ENCODE data around the gene AKT3. TPM values are rescaled to one million over a fixed set of nuclear protein-coding genes. Genes with fewer than 3 reads are reported as not detected.

Gene AKT3
- total RNA-seq, 1 experiment from 2014 or later: 18.7 TPM

DNA sequence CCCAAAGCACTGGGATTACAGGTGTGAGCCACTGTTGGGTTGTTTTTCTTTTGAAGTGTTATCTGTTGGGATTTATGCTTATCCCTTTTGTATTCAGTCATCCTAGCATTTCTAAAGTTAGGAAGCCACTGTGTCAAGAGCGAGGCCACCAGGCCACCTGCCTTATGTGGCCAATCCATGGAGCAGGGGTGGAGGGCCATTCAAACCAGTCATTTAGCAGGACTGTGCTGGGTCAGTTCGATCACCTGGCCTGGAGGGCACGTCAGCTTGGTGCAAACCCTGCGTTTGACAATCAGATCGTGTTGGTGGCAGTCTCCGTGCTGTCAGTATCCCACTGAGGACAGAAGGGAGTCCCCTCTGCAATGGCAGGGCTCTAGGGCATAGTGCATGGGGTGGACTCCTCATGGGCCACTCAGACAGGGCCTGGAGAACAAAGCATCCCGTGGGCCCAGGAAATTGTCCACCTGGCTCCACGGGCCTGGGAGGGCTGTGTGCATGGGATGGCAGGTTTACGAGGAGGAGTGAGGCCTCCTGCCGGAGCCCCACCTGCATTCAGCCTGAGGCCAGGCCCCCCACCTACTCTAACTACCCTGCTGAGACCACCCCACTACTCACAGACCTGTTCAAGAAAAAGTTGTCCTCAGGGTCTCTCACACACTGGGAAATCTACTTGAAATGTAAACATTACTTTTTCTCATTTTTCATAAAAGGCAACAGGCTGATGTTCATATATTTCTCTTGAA, 351.9 kb downstream of the AKT3 start:
- Histone ChIP-seq H3K9ac (ENCODE audit: low read length) (no peak overlapping the region), H3K36me3 (ENCODE audit: low read depth, low read length) (peaks cover 18% of the 10 kb centered on the region; the same call in 1 of the 2 replicates), H2AFZ (ENCODE audit: low read length) (no peak overlapping the region), H3F3A (ENCODE audit: low read length, unreplicated experiment) (no peaks in the 10 kb centered on the region), H3K9me2 (replicated peaks; ENCODE audit: low read length) (no peaks in the 10 kb centered on the region), H3K27ac (ENCODE audit: low read length) (no peak overlapping the region), H3K4me3 (ENCODE audit: low read length) (no peak overlapping the region), H3K9me3 (ENCODE audit: low read length) (no peaks in the 10 kb centered on the region), H3K27me3 (ENCODE audit: low read length) (no peaks in the 10 kb centered on the region), H3K4me2 (ENCODE audit: low read length) (no peak overlapping the region), H3K4me1 (ENCODE audit: insufficient read depth, low read length) (no peaks in the 10 kb centered on the region), H3K79me2 (ENCODE audit: low read length) (peaks cover 37% of the 10 kb centered on the region), H4K20me1 (ENCODE audit: low read length) (no peaks in the 10 kb centered on the region)
- no peak for TF ChIP-seq EZH2 (IDR thresholded peaks at IDR 0.05; ENCODE audit: low read length, unreplicated experiment)
- POLR2A ChIA-PET (ENCODE audit: unreplicated experiment): no interaction called here
- CTCF ChIA-PET: no interaction called here
- no TSS peak for BruUV-seq (replicated peaks)
- intact Hi-C loops (cut with micrococcal nuclease): no loop called here
- ATAC-seq: no peak
- no peak for DNase-seq

DNA sequence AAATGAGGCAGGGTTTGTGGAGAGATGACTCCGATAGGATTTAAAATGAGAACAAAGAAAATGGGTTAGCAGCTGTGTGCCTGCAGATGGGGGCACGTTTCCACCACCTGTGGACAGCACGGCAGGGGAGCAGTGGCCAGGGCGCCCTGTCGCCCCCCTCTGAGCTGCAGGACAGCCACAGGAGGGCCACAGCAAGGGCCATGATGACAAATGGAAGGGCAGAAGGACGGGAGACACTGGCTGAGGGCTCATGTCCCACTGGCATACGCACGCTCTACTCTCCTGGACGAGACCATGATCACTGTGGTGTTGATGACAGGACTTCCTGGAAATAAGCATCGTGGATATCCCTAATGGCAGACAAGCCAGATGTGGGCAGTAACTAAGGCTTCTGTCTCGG, 353.2 kb downstream of the AKT3 start:
- no peak overlapping the region for H3K4me2 ChIP-seq (ENCODE audit: low read length)
- no peaks in the 10 kb centered on the region for H3K4me1 ChIP-seq (ENCODE audit: insufficient read depth, low read length)
- no peak overlapping the region for H3K4me3 ChIP-seq (ENCODE audit: low read length)
- ChIA-PET CTCF (no interaction called here), POLR2A (ENCODE audit: unreplicated experiment) (no interaction called here)
- no peak overlapping the region for H2AFZ ChIP-seq (ENCODE audit: low read length)
- peaks cover 18% of the 10 kb centered on the region; the same call in 1 of the 2 replicates for H3K36me3 ChIP-seq (ENCODE audit: low read depth, low read length)
- no peaks in the 10 kb centered on the region for H3F3A ChIP-seq (ENCODE audit: low read length, unreplicated experiment)
- no peaks in the 10 kb centered on the region for H3K9me2 ChIP-seq (replicated peaks; ENCODE audit: low read length)
- H3K27me3 ChIP-seq (ENCODE audit: low read length): no peaks in the 10 kb centered on the region
- no peak overlapping the region for H3K27ac ChIP-seq (ENCODE audit: low read length)
- H3K79me2 ChIP-seq (ENCODE audit: low read length): peaks cover 41% of the 10 kb centered on the region
- TF ChIP-seq, protein P1, sequence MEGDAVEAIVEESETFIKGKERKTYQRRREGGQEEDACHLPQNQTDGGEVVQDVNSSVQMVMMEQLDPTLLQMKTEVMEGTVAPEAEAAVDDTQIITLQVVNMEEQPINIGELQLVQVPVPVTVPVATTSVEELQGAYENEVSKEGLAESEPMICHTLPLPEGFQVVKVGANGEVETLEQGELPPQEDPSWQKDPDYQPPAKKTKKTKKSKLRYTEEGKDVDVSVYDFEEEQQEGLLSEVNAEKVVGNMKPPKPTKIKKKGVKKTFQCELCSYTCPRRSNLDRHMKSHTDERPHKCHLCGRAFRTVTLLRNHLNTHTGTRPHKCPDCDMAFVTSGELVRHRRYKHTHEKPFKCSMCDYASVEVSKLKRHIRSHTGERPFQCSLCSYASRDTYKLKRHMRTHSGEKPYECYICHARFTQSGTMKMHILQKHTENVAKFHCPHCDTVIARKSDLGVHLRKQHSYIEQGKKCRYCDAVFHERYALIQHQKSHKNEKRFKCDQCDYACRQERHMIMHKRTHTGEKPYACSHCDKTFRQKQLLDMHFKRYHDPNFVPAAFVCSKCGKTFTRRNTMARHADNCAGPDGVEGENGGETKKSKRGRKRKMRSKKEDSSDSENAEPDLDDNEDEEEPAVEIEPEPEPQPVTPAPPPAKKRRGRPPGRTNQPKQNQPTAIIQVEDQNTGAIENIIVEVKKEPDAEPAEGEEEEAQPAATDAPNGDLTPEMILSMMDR (conservative IDR thresholded peaks at IDR 0.05; ENCODE audit: low read depth, low read length): no peak
- TF ChIP-seq EZH2phosphoT487 (IDR thresholded peaks at IDR 0.05; ENCODE audit: borderline replicate concordance, low read length) (no peak), EZH2 (IDR thresholded peaks at IDR 0.05; ENCODE audit: low read length, unreplicated experiment) (no peak)
- no peaks in the 10 kb centered on the region for H4K20me1 ChIP-seq (ENCODE audit: low read length)
- intact Hi-C loops (cut with micrococcal nuclease): no loop called here
- DNase-seq (no peak), ATAC-seq (no peak)
- no TSS peak for BruUV-seq (replicated peaks)
- no peak overlapping the region for H3K9ac ChIP-seq (ENCODE audit: low read length)
- H3K9me3 ChIP-seq (ENCODE audit: low read length): no peaks in the 10 kb centered on the region

DNA sequence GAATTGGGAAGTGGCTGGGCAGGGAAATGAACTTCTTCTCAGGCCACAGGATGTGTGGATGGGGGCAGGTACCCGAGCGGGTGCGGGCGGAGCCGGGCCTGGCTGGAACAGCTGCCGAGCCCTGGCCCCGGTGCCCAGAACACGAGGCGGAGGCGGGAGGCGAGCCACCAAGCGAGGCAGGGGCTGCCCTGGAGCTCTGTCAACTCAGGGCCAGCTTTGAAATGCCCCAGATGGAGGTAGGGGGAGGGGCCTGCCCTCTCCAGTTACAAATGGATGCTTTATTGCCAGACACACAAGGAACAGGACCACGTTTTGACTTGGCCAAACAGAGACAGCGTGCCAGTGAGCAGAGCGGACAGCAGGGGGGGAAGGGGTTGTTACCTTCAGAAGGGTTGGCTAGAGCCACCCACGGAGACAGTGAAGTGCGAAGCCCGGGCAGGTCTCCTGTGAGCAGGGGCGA, 353.8 kb downstream of the AKT3 start:
- Histone ChIP-seq H3K4me3 (ENCODE audit: low read length) (no peak overlapping the region), H3K4me1 (ENCODE audit: insufficient read depth, low read length) (no peaks in the 10 kb centered on the region), H3K27me3 (ENCODE audit: low read length) (no peaks in the 10 kb centered on the region), H3K9me3 (ENCODE audit: low read length) (no peaks in the 10 kb centered on the region), H2AFZ (ENCODE audit: low read length) (no peak overlapping the region), H3K36me3 (ENCODE audit: low read depth, low read length) (peaks cover 22% of the 10 kb centered on the region; the same call in 1 of the 2 replicates), H4K20me1 (ENCODE audit: low read length) (no peaks in the 10 kb centered on the region), H3K4me2 (ENCODE audit: low read length) (no peak overlapping the region), H3K9ac (ENCODE audit: low read length) (no peak overlapping the region), H3F3A (ENCODE audit: low read length, unreplicated experiment) (no peaks in the 10 kb centered on the region), H3K9me2 (replicated peaks; ENCODE audit: low read length) (no peaks in the 10 kb centered on the region), H3K79me2 (ENCODE audit: low read length) (peaks cover 47% of the 10 kb centered on the region), H3K27ac (ENCODE audit: low read length) (no peak overlapping the region)
- POLR2A ChIA-PET (ENCODE audit: unreplicated experiment): no interaction called here
- DNase-seq: no peak
- ATAC-seq: no peak
- BruUV-seq (replicated peaks): no TSS peak
- TF ChIP-seq, protein P1 (conservative IDR thresholded peaks at IDR 0.05; ENCODE audit: low read depth, low read length): no peak
- TF ChIP-seq EZH2 (IDR thresholded peaks at IDR 0.05; ENCODE audit: low read length, unreplicated experiment) (no peak), EZH2phosphoT487 (IDR thresholded peaks at IDR 0.05; ENCODE audit: borderline replicate concordance, low read length) (no peak)
- CTCF ChIA-PET: no interaction called here
- intact Hi-C loops (cut with micrococcal nuclease): no loop called here
